Upper lobe of left lung (tissue), 4 donors: ENCODE data around the gene RAVER2.

Experiments used
- POLR2A ChIP-seq, 4 donors: fragments of 450-650 bp; IDR thresholded peaks; one replicate each; pipeline ENCODE4 v1.5.1; 2016 to 2017; ENCODE audit warnings: antibody characterized with exemption in 4 of 4, mild to moderate bottlenecking in 2 of 4
- TF ChIP-seq, protein P1 (sequence below), 6 experiments: fragments of 450-650 bp in 4 of 6; fragments of 200-600 bp in 2 of 6; sonication (generic) in 2 of 6; IDR thresholded peaks; one replicate each; pipeline ENCODE4 v1.5.1; 2016 to 2019; ENCODE audit warnings: antibody characterized with exemption in 6 of 6

DNA sequence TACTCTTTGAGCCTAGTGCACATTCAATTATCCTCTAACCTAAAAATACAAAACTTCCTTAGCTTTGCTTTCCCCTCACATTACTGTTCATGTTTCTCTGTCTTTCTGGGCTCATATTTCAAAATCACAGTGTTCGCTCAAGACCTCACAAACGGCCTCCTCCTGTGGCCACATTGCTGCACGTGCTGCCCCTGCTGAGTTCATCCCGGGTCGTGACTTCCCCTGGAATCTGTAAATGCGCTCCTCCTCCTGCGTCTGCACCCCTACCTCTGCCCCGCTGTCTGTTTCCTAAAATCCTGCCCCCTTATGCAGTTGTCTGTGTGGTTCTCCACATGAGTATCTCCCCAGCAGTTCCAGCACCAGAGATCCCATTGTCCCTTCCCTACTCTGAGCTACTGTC, 45.5 kb upstream of the RAVER2 start:
- TF ChIP-seq POLR2A (IDR thresholded peaks at IDR 0.05) = no peak
- TF ChIP-seq, protein P1, sequence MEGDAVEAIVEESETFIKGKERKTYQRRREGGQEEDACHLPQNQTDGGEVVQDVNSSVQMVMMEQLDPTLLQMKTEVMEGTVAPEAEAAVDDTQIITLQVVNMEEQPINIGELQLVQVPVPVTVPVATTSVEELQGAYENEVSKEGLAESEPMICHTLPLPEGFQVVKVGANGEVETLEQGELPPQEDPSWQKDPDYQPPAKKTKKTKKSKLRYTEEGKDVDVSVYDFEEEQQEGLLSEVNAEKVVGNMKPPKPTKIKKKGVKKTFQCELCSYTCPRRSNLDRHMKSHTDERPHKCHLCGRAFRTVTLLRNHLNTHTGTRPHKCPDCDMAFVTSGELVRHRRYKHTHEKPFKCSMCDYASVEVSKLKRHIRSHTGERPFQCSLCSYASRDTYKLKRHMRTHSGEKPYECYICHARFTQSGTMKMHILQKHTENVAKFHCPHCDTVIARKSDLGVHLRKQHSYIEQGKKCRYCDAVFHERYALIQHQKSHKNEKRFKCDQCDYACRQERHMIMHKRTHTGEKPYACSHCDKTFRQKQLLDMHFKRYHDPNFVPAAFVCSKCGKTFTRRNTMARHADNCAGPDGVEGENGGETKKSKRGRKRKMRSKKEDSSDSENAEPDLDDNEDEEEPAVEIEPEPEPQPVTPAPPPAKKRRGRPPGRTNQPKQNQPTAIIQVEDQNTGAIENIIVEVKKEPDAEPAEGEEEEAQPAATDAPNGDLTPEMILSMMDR (IDR thresholded peaks at IDR 0.05) = no peak
